ENCODE results near the gene ITGB3.
A peak's percentile ranks its signal among the peaks of the same experiment; 100 is the strongest.
"Not testable (repeated sequence)": the region's sequence is repeated elsewhere in the genome, so short reads cannot be mapped to it uniquely, and the experiment has no call there.

ITGB3 gene

GRCh38 chr17:47250855-47251254 lies 2.8 kb upstream of the ITGB3 start:
- no peak for DNase-seq

DNA sequence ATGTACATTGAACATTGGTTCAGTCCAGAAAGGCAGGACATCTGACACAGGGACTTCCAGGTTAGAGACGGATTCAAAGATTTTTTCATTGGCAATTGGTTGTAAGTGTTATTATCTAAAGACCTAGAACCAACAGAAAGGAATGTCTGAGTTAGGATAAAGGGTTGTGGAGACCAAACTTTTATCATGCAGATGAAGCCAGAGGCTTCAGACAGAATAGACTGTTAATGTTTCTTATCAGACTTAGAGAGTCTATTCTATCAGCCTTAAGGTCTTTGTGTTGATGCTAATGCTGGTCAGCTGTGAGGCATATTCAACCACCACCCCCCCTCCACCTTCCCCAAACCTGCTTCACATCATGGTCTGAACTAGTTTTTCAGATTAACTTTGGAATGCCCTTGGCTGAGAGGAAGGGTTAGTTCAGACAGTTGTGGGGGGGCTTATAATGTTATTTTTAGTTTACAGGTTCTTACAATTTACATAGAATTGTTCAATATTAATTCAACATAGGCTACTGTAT lies 2.1 kb upstream of the ITGB3 start:
- no peak for DNase-seq

DNA sequence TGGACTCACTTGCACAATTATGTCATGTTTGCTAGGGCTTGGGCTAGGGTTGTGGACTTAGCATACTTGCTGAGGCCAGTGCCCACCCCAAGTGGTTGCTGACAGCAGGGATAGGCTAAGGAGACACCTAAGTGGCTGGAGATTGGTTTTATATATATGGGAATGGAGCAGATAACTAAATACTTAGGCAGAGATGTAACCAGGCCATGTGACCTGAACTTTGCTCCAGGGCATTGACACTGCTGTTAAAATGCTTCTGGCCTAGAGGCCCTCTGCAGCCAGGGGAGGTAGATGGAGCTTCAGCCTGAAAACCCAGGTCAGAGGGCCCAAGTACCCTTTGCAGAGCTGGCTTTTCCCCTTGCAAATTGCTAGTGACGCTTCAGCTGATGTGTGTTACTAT lies 1.4 kb upstream of the ITGB3 start:
- no peak for DNase-seq

DNA sequence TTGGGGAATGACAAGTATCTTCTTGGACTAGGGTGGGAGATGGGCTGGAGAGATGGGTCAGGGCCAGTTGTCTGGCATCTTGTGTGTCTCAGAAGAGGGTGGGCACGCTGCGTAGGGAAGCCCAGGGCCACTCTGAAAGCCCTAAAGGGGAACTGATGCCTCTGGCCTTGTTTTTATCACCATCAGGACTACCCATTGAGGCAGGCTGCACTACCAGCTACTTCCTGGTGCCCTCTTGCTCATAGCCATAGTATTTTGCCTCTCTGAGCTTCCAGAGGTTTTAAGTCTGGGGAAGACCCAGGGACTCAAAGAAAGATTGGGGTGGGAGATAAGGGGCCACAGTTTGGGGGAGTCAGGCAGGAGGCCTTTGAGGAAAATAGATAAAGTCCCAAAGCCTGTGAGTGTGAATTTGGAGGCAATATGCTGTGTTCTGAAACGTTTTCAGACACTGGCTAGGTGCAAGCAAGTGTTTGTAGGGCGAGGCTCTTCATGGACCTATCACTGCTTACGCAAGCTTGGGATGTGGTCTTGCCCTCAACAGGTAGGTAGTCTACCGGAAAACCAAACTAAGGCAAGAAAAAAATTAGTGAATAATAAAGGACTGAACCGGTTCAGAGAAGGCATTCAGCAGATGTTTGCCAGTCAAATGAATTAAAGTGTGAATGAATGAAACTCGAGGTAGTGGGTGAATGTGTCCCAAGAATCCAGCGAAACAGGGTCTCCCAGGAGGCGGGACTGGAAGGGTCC lies 688 bp upstream of the ITGB3 start:
- no peak for DNase-seq

DNA sequence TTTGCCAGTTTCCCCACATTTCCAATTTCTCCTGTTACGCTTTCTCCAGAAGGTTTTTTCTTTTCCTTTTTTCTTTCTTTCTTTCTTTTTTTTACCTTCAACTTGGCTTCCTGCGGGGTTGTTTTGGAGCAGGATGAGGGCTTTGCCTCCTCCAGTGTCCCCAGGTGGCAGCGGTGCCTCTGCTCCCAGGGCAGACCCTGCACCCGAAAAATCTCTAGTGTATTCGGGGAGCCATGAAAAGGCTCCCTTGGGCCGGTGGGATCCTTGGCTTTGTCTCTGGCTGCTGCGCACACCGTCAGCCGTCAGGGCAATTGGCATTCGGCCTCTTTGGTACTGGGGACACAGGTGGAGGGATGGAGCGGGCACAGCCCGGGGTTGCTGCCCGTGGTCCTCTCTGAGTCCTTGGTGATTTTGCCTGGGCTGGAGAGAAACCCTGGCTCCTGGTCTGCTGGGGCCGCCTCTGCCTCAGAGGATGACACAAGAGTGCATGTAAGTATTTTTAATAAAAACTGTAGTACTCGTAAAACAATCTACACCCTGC lies 846 bp downstream of the ITGB3 start:
- DNase-seq = no peak

DNA sequence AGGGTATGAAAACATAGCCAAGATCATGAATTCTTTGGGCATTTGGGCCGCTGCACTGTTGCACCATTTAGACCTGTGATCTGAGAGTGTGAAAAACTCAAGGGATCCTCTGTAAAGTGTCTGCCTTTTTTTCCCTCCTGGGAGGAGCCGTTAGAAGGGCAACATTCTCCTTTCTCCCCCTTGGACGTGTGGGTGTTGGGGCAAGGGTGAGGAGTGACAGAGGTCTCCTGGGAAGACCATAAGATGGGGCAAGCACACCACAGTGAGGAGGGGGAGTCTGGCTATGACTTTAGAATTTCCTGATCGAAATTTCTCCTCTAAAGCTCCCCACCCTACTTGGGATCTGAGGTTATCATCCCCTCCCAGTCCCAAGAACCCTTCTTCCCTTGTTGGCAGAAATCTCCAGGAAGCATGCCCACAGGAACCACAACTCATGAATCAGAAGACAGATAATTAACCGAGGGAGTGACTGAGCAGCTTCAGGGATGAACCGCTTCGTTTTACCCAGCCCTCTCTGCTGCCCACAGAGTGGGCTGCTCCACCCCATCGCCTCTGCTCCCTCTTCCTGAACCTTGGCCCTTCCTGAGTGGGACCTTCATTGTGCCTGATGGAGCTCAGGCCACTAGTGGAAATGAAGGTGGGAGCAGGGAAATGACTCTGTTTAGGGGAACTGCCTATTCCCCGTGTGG lies 4.2 kb downstream of the ITGB3 start:
- DNase-seq = no peak

DNA sequence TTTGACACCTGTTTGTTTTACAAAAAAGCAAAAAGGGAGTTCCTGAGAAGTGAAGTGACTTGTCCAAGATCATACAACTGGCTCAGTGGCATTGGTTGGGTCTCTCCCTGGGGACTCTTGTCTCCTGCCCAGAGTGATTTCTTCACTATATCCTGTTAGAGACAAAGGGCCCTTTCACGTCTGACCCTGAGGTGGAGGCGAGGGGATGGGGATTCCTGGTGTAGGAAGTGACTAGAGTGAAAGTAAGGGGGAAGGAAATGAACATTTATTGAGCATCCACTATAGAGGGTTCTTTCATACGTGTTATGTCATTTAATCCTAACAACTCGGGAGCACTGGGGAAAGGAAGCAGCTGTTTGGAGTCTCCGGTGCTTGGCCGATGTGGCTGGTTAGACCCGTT lies 9.0 kb downstream of the ITGB3 start:
- DNase-seq = no peak

- DNase-seq = no peak
These were observed 10.5 kb downstream of the ITGB3 start for GRCh38 chr17:47264166-47264565.

DNA sequence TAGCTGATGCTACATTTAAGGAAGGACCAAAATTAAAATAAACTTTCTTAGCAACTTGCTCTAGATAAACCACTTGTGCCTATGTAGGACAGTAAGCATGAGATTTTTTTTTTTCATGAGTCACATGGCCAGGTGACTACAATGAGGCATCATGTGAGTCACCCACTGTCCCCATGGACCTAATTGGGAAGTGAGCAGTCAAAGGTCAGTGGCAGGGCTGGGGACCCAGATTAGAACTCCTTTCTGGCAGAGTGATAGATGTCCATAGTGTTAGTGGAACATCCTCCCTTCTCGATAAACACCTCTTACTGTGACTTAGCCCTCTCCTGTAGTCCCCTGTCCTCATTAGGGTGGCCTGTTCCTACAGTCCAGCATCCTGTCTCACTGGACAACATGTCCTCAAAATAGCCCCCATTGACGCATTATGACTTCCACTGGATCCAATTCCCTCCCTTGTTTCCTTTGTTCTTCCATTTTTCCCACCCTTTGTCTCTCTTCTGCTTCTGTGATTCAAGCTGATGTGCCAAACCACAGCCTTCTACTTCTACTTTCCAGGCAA lies 12.4 kb downstream of the ITGB3 start:
- peak; percentile 76 for DNase-seq

- no peak for DNase-seq
These were observed 13.2 kb downstream of the ITGB3 start for GRCh38 chr17:47266782-47267181.

DNA sequence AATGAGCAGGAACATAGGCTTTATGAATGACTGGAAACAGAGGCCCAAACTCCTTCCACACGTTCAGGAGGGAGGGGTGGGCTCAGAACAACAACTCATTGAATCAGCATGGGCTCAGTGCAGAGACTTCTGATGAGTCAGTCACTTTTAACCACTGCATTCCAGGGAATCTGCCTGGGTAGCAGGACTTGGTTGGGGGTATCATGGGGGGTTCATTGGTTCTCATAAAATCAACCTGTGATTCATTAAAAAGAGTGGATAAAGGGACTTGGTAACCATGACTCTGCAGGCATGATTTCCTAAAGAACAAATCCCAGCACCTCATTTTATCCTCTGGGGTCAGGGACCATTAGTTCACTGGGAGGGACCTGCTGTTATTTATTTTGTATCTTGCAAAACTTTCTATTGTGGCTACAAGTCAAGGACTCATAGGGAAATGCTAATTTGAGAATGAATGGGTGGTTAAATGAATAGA lies 13.8 kb downstream of the ITGB3 start:
- no peak for DNase-seq

DNA sequence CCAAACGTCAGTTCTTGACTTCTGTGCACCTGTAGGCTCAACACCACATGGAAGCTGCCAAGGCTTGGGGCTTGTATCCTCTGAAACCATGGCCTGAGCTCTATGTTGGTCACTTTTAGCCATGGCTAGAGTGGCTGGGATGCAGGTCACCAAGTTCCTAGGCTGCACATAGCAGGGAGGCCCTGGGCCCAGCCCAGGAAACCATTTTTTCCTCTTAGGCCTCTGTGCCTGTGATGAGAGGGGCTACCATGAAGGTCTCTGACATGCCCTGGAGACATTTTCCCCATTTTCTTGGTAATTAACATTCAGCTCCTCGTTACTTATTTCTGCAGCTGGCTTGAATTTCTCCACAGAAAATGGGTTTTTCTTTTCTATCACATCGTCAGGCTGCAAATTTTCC lies 15.3 kb downstream of the ITGB3 start:
- DNase-seq = not testable (repeated sequence)

GRCh38 chr17:47269561-47270280 lies 16.1 kb downstream of the ITGB3 start:
- DNase-seq = not testable (repeated sequence)

GRCh38 chr17:47270946-47271705 lies 17.5 kb downstream of the ITGB3 start:
- no peak for DNase-seq

DNA sequence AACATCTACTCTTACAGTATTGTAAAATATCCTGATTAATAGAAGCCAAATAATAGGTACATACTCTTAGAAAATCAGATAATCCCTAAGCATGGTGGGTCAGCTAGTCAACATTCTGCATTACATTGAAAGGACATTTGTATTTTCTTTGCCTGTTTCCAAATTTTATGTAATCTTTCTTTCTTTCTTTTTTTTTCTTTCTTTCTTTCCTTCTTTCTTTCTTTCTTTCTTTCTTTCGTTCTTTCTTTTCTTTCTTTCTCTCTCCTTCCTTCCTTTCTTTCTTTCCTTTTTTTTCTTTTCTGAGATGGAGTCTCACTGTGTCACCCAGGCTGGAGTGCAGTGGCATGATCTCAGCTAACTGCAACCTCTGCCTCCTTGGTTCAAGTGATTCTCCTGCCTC lies 18.9 kb downstream of the ITGB3 start:
- no peak for DNase-seq

DNA sequence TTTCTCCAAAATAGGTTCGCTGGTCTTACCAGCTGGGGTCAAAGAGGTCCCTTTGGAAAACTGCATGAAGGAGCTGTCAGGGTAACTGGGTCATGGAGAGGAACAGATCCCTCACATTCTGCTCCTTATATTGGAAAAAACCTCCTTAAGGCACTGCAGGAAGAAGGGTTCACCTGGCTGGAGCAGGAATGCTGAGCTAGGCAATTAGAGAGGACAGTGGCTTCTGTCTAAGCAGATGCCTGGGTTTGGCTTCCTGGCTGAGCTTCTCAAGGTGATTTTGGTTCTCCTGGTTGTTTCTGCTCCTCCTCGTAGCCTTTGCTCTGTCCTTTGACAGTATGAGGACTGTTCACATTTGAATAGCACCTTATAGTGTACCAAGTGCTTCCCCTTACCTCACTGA lies 19.6 kb downstream of the ITGB3 start:
- DNase-seq = no peak

DNA sequence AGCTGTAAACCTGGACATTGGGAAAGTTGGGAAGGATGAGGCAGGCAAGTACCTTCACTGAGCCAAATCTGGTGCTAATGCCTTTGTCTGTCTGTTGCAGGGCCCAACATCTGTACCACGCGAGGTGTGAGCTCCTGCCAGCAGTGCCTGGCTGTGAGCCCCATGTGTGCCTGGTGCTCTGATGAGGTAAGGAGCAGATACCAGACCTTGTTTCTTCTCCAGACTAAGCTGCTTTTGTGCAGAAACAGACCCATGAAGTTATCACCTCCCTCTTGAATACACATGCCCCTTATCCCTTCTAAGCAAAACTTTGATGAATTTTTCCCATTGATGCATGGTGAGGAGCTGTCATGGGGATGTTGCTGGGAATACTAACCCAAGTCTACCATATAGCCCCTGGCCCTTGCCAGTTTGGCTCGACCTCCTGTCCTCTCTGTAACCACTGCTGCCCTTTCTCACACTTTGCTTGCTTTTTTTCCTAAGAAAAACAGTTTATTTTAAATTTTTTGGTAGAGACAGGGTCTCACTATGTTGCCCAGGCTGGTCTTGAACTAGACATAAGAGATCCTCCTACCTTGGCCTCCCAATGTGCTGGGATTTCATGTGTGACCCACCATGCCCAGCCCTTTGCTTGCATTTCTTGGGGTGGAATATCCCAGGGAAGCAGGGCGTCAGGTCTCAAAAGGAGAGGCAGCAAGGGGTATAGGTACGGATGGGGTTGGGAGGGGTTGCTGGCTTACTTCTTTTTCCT lies 20.9 kb downstream of the ITGB3 start:
- DNase-seq = no peak

DNA sequence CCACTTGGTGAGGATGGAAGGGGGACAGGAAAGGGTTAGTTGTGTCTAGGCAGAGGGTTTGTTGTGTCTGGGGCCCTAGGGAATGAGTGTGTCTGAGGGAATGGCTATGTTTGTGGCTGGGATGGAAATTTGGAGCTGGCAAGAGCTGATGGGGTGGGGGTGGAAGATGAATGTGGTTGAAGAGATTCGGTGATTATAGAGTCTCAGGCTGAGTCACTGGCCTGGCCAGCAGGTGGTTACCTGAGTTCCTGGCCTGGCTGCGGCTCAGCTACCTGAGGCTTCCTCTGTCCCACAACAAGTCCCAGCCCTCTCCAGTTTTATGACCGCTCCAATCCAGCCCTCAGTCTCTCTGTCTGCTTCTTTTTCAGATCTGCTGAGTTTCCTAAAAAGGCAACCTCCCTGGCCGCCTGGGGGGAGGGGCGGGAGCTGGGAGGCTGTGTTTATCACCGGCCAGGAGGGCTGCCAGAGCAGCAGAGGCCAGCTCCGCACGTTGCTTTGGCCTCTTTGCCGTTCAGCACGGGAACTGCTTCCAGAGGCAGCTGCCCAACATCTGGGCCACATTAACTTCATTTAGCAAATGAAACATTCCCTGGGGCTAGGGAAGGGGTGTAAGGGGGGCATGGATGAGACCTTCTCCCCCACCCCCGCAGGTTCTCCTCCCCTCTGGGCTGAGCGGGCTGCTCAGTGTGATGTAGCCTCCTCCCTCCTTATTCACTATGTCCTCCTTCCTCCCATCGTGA lies 21.8 kb downstream of the ITGB3 start:
- no peak for DNase-seq

DNA sequence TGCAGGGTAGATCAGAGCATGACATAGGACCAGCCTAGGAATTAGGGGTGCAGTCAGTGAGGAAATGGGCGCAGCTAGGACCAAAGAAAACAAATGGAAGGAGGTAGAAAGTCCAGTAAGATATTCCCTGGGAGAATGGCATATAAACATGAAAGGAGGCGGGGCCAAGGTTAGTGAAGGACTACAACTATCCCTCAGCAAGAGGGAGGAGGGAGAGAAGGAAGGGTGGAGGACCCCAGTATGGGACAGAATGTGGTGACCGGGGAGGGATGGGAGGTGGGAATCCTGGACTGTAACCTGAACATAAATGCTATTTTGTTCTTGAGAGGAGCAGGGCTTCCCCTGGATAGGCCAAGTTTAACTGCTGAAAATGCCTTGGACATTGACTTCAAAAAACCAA lies 22.8 kb downstream of the ITGB3 start:
- no peak for DNase-seq

- no peak for DNase-seq
These were observed 23.2 kb downstream of the ITGB3 start for GRCh38 chr17:47276868-47277267.

DNA sequence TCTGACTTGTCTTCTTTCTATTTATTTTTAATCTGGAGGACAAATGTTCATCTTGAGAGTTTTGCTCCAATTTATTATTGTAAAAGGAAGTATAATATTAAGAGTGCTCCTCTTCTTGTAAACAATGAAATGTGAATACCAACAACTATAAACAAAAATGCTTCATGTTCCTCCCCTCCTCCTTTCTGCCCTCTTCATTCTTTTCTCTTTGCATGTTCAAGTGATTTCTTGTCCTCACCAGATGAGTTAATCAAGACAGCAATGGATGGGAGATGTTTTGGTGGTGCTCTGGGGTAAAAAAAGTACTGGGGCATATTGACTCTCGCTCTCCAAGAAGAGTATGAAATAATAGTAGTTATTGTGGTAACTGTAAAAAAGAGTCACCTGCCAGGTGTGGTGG lies 24.3 kb downstream of the ITGB3 start:
- DNase-seq = no peak
